H1 (cell line): ENCODE measurements around the gene DOP1A. TPM values are rescaled to one million over a fixed set of nuclear protein-coding genes. Genes with fewer than 3 reads are reported as not detected.

Experiments
- CTCF ChIA-PET: fragments of 300-600 bp; sonication (Branson Sonifier 250); formaldehyde crosslinking; loops from one replicate; lab custom pipeline; 2021; ENCODE audit not compliant: partially characterized antibody; lab: Charles Lee
- POLR2A ChIA-PET: fragments of 300-600 bp; sonication (Branson Sonifier 250); formaldehyde crosslinking; loops from one replicate; lab custom pipeline; 2021; ENCODE audit warnings: inconsistent platforms; ENCODE audit not compliant: partially characterized antibody; lab: Charles Lee
- DNase-seq, 2 experiments: peaks; one replicate each; pipeline versions ENCODE4 v3.0.0 to v3.0.0-alpha.2; 2010 to 2022; ENCODE audit warnings: low spot score in 2 of 2, low read depth in 1 of 2, mixed read lengths in 1 of 2
- FAIRE-seq: peaks from 2 replicates; lab custom pipeline; 2011; peaks lifted over from hg19 to GRCh38; lab: Jason Lieb, UNC
- H2AFZ ChIP-seq: 2 replicates; pipeline ENCODE4 v1.8.1; 2012; ENCODE audit warnings: low read length, inconsistent platforms
- H2AK5ac ChIP-seq: 2 replicates; pipeline ENCODE4 v1.6.1; 2013; ENCODE audit warnings: low read depth, low read length
- H2BK120ac ChIP-seq: replicated peaks from 2 replicates; pipeline ENCODE3; 2013; ENCODE audit warnings: low read depth, low read length, inconsistent platforms
- H2BK12ac ChIP-seq: 2 replicates; pipeline ENCODE4 v1.6.1; 2013; ENCODE audit warnings: low read depth, low read length
- H2BK15ac ChIP-seq: 2 replicates; pipeline ENCODE4 v1.6.1; 2013; ENCODE audit warnings: low read length
- H2BK20ac ChIP-seq: 2 replicates; pipeline ENCODE4 v1.6.1; 2013; ENCODE audit warnings: low read length
- H2BK5ac ChIP-seq: 2 replicates; pipeline ENCODE4 v1.6.1; 2013; ENCODE audit warnings: low read depth, low read length
- H3K14ac ChIP-seq: 2 replicates; pipeline ENCODE4 v1.6.1; 2013; ENCODE audit warnings: inconsistent platforms; ENCODE audit not compliant: insufficient read length
- H3K18ac ChIP-seq: 2 replicates; pipeline ENCODE4 v1.6.1; 2013; ENCODE audit warnings: low read length; ENCODE audit errors: extremely low read depth
- H3K23ac ChIP-seq: 2 replicates; pipeline ENCODE4 v1.6.1; 2013; ENCODE audit warnings: inconsistent platforms; ENCODE audit not compliant: insufficient read length
- H3K23me2 ChIP-seq: 2 replicates; pipeline ENCODE4 v1.6.1; 2013; ENCODE audit warnings: low read depth, low read length
- H3K27ac ChIP-seq: 2 replicates; pipeline ENCODE4 v1.6.1; 2011; ENCODE audit warnings: low read depth, low read length, inconsistent platforms
- H3K27me3 ChIP-seq, 4 experiments: replicated peaks in 1 of 4; 1 replicate in 1 of 4; 2 replicates in 3 of 4; pipeline versions ENCODE4 v1.6.1 to v1.8.1; 2011 to 2013; ENCODE audit warnings: low read length in 3 of 4, mild to moderate bottlenecking in 3 of 4, inconsistent platforms in 2 of 4, mixed read lengths in 2 of 4, moderate library complexity in 1 of 4; ENCODE audit not compliant: control insufficient read depth in 3 of 4, insufficient read depth in 3 of 4; ENCODE audit errors: extremely low read depth in 1 of 4
- H3K36me3 ChIP-seq, 4 experiments: 2 replicates each; pipeline versions ENCODE4 v1.6.1 to v1.8.1; 2011 to 2013; ENCODE audit warnings: mild to moderate bottlenecking in 4 of 4, low read length in 3 of 4, moderate library complexity in 2 of 4, control low read depth in 1 of 4, inconsistent platforms in 1 of 4; ENCODE audit not compliant: insufficient read depth in 4 of 4, control insufficient read depth in 2 of 4
- H3K4ac ChIP-seq: replicated peaks from 2 replicates; pipeline ENCODE3; 2013; ENCODE audit warnings: low read length, low read depth, mixed read lengths, inconsistent platforms; ENCODE audit not compliant: insufficient read length
- H3K4me1 ChIP-seq, 4 experiments: replicated peaks in 1 of 4; 1 replicate in 1 of 4; 2 replicates in 3 of 4; pipeline versions ENCODE4 v1.6.1 to v1.8.1; 2011 to 2013; ENCODE audit warnings: low read length in 3 of 4, inconsistent platforms in 2 of 4, mixed read lengths in 1 of 4; ENCODE audit not compliant: insufficient read depth in 4 of 4, control insufficient read depth in 3 of 4
- H3K4me2 ChIP-seq, 2 experiments: 2 replicates each; pipeline versions ENCODE4 v1.6.1 to v1.8.1; 2011 to 2013; ENCODE audit warnings: low read depth in 2 of 2, low read length in 2 of 2, control low read depth in 1 of 2, inconsistent platforms in 1 of 2, mild to moderate bottlenecking in 1 of 2; ENCODE audit not compliant: insufficient read depth in 1 of 2
- H3K4me3 ChIP-seq, 4 experiments: fragments of 200-600, 300-600 bp in 1 of 4; sonication (generic), shearing (Covaris generic), sonication (Bioruptor Twin) in 1 of 4; 2 replicates each; pipeline versions ENCODE4 v1.5.1 to v1.8.1; 2011 to 2016; ENCODE audit warnings: low read length in 4 of 4, low read depth in 3 of 4, control low read depth in 2 of 4, inconsistent platforms in 2 of 4, mild to moderate bottlenecking in 2 of 4, mixed read lengths in 1 of 4, moderate library complexity in 1 of 4; ENCODE audit not compliant: insufficient read depth in 2 of 4; ENCODE audit errors: extremely low read depth in 1 of 4
- H3K56ac ChIP-seq: replicated peaks from 2 replicates; pipeline ENCODE3; 2013; ENCODE audit warnings: low read depth, mild to moderate bottlenecking, mixed read lengths, low read length, inconsistent platforms; ENCODE audit not compliant: insufficient read length
- H3K79me1 ChIP-seq: 2 replicates; pipeline ENCODE4 v1.6.1; 2013; ENCODE audit warnings: low read depth, low read length, control low read depth
- H3K79me2 ChIP-seq, 2 experiments: 2 replicates each; pipeline versions ENCODE4 v1.6.1 to v1.8.1; 2012 to 2013; ENCODE audit warnings: low read length in 2 of 2, mild to moderate bottlenecking in 2 of 2, inconsistent platforms in 1 of 2; ENCODE audit not compliant: insufficient read depth in 2 of 2, control insufficient read depth in 1 of 2
- H3K9ac ChIP-seq, 4 experiments: replicated peaks in 1 of 4; 1 replicate in 1 of 4; 2 replicates in 3 of 4; pipeline versions ENCODE4 v1.6.1 to v1.8.1; 2011 to 2013; ENCODE audit warnings: low read depth in 3 of 4, low read length in 3 of 4, control low read depth in 2 of 4, mild to moderate bottlenecking in 2 of 4, moderate library complexity in 2 of 4, inconsistent platforms in 1 of 4; ENCODE audit errors: extremely low read depth in 1 of 4
- H3K9me3 ChIP-seq, 2 experiments: 2 replicates each; pipeline versions ENCODE4 v1.6.1 to v1.8.1; 2012 to 2013; ENCODE audit warnings: mild to moderate bottlenecking in 2 of 2, moderate library complexity in 2 of 2, control low read depth in 1 of 2, inconsistent platforms in 1 of 2, low read depth in 1 of 2, low read length in 1 of 2, mixed read lengths in 1 of 2; ENCODE audit not compliant: insufficient read depth in 2 of 2
- H4K20me1 ChIP-seq, 2 experiments: replicated peaks in 1 of 2; 2 replicates each; pipeline versions ENCODE3 to v1.8.1; 2011 to 2013; ENCODE audit warnings: inconsistent platforms in 2 of 2, low read length in 2 of 2, mild to moderate bottlenecking in 1 of 2; ENCODE audit not compliant: insufficient read depth in 2 of 2, control insufficient read depth in 1 of 2
- H4K5ac ChIP-seq: 2 replicates; pipeline ENCODE4 v1.6.1; 2013; ENCODE audit warnings: low read length, low read depth, mixed read lengths, inconsistent platforms; ENCODE audit not compliant: insufficient read length
- H4K8ac ChIP-seq: 2 replicates; pipeline ENCODE4 v1.8.0; 2013; ENCODE audit warnings: mild to moderate bottlenecking, moderate library complexity, low read length, inconsistent platforms; ENCODE audit not compliant: insufficient read depth; ENCODE audit errors: extremely low read depth
- H4K91ac ChIP-seq: replicated peaks from 2 replicates; pipeline ENCODE3; 2013; ENCODE audit warnings: low read length, mixed read lengths, inconsistent platforms; ENCODE audit not compliant: insufficient read length
- ASH2L ChIP-seq: fragments of 200-600, 300-600 bp; sonication (generic); IDR thresholded peaks from one replicate; pipeline ENCODE4 v1.7.1; 2017; ENCODE audit warnings: low read length
- ATF2 ChIP-seq: IDR thresholded peaks from 2 replicates; pipeline ENCODE4 v1.6.1; 2012; ENCODE audit warnings: low read length, inconsistent platforms
- GABPA ChIP-seq: IDR thresholded peaks from 2 replicates; pipeline ENCODE4 v1.6.1; 2011; ENCODE audit warnings: mild to moderate bottlenecking, low read length, moderate library complexity, borderline replicate concordance; ENCODE audit not compliant: insufficient read depth
- HDAC6 ChIP-seq: IDR thresholded peaks from one replicate; pipeline ENCODE4 v1.7.1; 2012; ENCODE audit warnings: low read depth, mild to moderate bottlenecking, inconsistent platforms, low read length, moderate library complexity
- KDM4A ChIP-seq: IDR thresholded peaks from one replicate; pipeline ENCODE4 v1.7.1; 2012; ENCODE audit warnings: low read depth, mild to moderate bottlenecking, moderate library complexity, low read length, inconsistent platforms; ENCODE audit not compliant: severe bottlenecking
- MAFK ChIP-seq: IDR thresholded peaks from 2 replicates; pipeline ENCODE4 v1.6.1; 2012; ENCODE audit warnings: low read depth, mild to moderate bottlenecking, improper control_type of control experiment, low read length
- NANOG ChIP-seq: IDR thresholded peaks from 2 replicates; pipeline ENCODE4 v1.6.1; 2011; ENCODE audit warnings: low read length, low read depth, mild to moderate bottlenecking, inconsistent platforms; ENCODE audit not compliant: insufficient read depth, poor library complexity, severe bottlenecking
- RAD21 ChIP-seq, 2 experiments: IDR thresholded peaks in 1 of 2; conservative IDR thresholded peaks in 1 of 2; 2 replicates each; pipeline ENCODE4 v1.6.1; 2011; ENCODE audit warnings: low read depth in 2 of 2, low read length in 2 of 2, improper control_type of control experiment in 1 of 2, inconsistent platforms in 1 of 2, mild to moderate bottlenecking in 1 of 2, moderate library complexity in 1 of 2
- SP1 ChIP-seq: IDR thresholded peaks from 2 replicates; pipeline ENCODE4 v1.6.1; 2011; ENCODE audit warnings: low read depth, low read length
- SP4 ChIP-seq: IDR thresholded peaks from 2 replicates; pipeline ENCODE4 v1.6.1; 2012; ENCODE audit warnings: low read length, inconsistent platforms
- SRF ChIP-seq: IDR thresholded peaks from 2 replicates; pipeline ENCODE4 v1.6.1; 2011; ENCODE audit warnings: mild to moderate bottlenecking, low read depth, low read length, moderate library complexity
- TAF7 ChIP-seq: optimal IDR thresholded peaks from 2 replicates; pipeline ENCODE3; 2011; ENCODE audit warnings: low read depth, mild to moderate bottlenecking, inconsistent platforms, low read length, moderate library complexity, borderline replicate concordance
- WGBS, 2 experiments: shearing (Covaris generic) in 1 of 2; methylation state at CpG; one replicate each; pipeline versions ENCODE4 v1.1.6 to v1.1.7; 2013 to 2015; ENCODE audit warnings: low lambda C conversion rate in 2 of 2, mixed read lengths in 2 of 2, inconsistent platforms in 1 of 2, low coverage in 1 of 2, missing lambda C conversion rate in 1 of 2; ENCODE audit not compliant: insufficient replicate concordance in 2 of 2, insufficient coverage in 1 of 2, insufficient read length in 1 of 2; ENCODE audit errors: extremely low coverage in 1 of 2, missing lambda C conversion rate in 1 of 2; 5-methylcytosine and 5-hydroxymethylcytosine counted together
- polyA plus RNA-seq, 7 experiments: library from polyadenylated mRNA; depleted of rRNA in 3 of 7; stranded (reverse) in 5 of 7; unstranded in 2 of 7; fragments of >200 nt in 5 of 7; fragments of 200-250 nt in 2 of 7; gene quantifications; 1 replicate in 5 of 7; 2 replicates in 1 of 7; 4 replicates in 1 of 7; pipeline versions ENCODE4 v1.2.1 to v1.2.3, GENCODE V29; 2011 to 2013; ENCODE audit warnings: missing spikeins in 2 of 7, mixed read lengths in 2 of 7
- total RNA-seq: library from RNA; stranded (reverse); fragmentation: NEBNext Ultra II Directional; extraction: Animal tissue kit (Norgen Biotek cat#: 25700); gene quantifications from 2 replicates; pipeline ENCODE4 v1.2.1, GENCODE V29; 2021

DOP1A gene
- total and polyA plus RNA-seq, 2 of the 8 experiments (the other 6 are each of a cell fraction or from before 2014, with no cell fraction given): 7.5 to 14.7 TPM

- FAIRE-seq (no peak), DNase-seq (no peak)
- no peak overlapping the region for H4K91ac ChIP-seq
- H2BK120ac ChIP-seq: no peak overlapping the region
- no peak overlapping the region for H2BK20ac ChIP-seq
- H2AK5ac ChIP-seq: no peak overlapping the region
- no peak overlapping the region for H3K18ac ChIP-seq
- no peak overlapping the region for H2BK5ac ChIP-seq
- H3K9me3 ChIP-seq: no peaks in the 10 kb centered on the region
- H4K8ac ChIP-seq: no peak overlapping the region
- no peak overlapping the region for H3K27ac ChIP-seq
- H3K9ac ChIP-seq: no peak overlapping the region
- peaks cover 0 to 6% of the 10 kb centered on the region in 2 experiments; a peak in 2 of 4 replicates for H3K79me2 ChIP-seq
- no peaks in the 10 kb centered on the region for H3K27me3 ChIP-seq
- H3K14ac ChIP-seq: no peak overlapping the region
- H4K20me1 ChIP-seq: no peaks in the 10 kb centered on the region
- no peak overlapping the region for H3K4ac ChIP-seq
- H3K4me1 ChIP-seq: no peaks in the 10 kb centered on the region
- POLR2A ChIA-PET: no interaction called here
- H2AFZ ChIP-seq: no peak overlapping the region
- no peaks in the 10 kb centered on the region for H3K79me1 ChIP-seq
- CTCF ChIA-PET: interaction anchor here (2.2 kb wide), 1 partner anchor 29 kb away, joined by 12 read pairs; the partner anchor contains the start of gene DOP1A
- H3K23ac ChIP-seq: no peak overlapping the region
- no peak overlapping the region for H3K4me3 ChIP-seq
- no peaks in the 10 kb centered on the region for H3K23me2 ChIP-seq
- 92% methylated on average over 2 of the region's 2 CpGs; no CpG with 5 or more reads in 1 of the 2 experiments for WGBS, 2 experiments
- H3K36me3 ChIP-seq: peaks cover 0 to 8% (median 0%) of the 10 kb centered on the region in 4 experiments; a peak in 1 of 8 replicates
- no peak overlapping the region for H4K5ac ChIP-seq
- no peak overlapping the region for H3K4me2 ChIP-seq
- no peak overlapping the region for H2BK12ac ChIP-seq
- H3K56ac ChIP-seq: no peak overlapping the region
- H2BK15ac ChIP-seq: no peak overlapping the region
- no peak for TF ChIP-seq MAFK
- no peak for TF ChIP-seq ASH2L
- no peak for TF ChIP-seq NANOG
- no peak for TF ChIP-seq SP1
- no peak for TF ChIP-seq ATF2
- TF ChIP-seq GABPA: no peak
- no peak for TF ChIP-seq TAF7
- no peak for TF ChIP-seq RAD21 (IDR thresholded peaks at IDR 0.05 in 1 of 2, conservative IDR thresholded peaks at IDR 0.05 in 1 of 2; ENCODE audit: low read depth in 2 of 2, low read length in 2 of 2)
- no peak for TF ChIP-seq SP4
- TF ChIP-seq SRF: no peak
- no peak for TF ChIP-seq KDM4A
- TF ChIP-seq HDAC6: no peak
Observed at GRCh38 chr6:83096791-83097190, 29.3 kb downstream of the DOP1A start.
